Measurements from ENCODE around the gene ACACA. TPM values are rescaled to one million over a fixed set of nuclear protein-coding genes. Genes with fewer than 3 reads are reported as not detected.

Gene ACACA
- total and polyA plus RNA-seq, 9 of the 15 experiments (the other 6 are each of a cell fraction or from before 2014, with no cell fraction given) = 35.9 to 135 (median 88.4) TPM

DNA sequence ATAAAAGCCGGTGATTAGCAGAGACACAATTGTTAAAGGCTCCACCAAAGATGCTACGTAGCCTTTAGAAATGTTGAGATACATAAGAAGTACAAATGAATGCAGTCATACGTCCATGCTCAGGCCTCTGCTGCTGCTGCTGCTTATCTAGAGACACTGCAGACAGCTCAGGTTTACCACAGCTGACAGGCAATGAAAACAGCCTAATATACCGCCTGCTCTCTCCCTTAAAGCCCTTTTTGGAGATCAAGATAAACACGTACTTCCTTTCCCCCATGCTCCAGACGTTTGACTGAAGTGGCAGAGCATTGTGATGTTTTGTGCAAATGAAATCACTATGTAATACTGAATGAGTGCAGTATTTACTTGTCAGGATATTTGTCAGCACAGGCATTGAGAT, 272.6 kb downstream of the ACACA start (continued):
- TF ChIP-seq ZNF764 (CRISPR knock-in tag; IDR thresholded peaks at IDR 0.05; ENCODE audit: low read depth) (no peak), CCAR2 (IDR thresholded peaks at IDR 0.05; ENCODE audit: low read depth, low read length) (no peak), ZBTB7A (IDR thresholded peaks at IDR 0.05; ENCODE audit: borderline replicate concordance, control insufficient read depth, low read depth, low read length) (no peak), ZFP30 (CRISPR knock-in tag; IDR thresholded peaks at IDR 0.05; ENCODE audit: borderline replicate concordance) (no peak), PML (IDR thresholded peaks at IDR 0.05; ENCODE audit: low read length) (0 out of 2 replicates have a peak, but pooled peaks have one; percentile 20), TAL1 (IDR thresholded peaks at IDR 0.05) (no peak; the same call in 1 of the 2 replicates), HEY1 (CRISPR knock-in tag; IDR thresholded peaks at IDR 0.05; ENCODE audit: borderline replicate concordance) (no peak), POLR3G (IDR thresholded peaks at IDR 0.05; ENCODE audit: extremely low read depth, insufficient read length, insufficient replicate concordance) (no peak), ZNF77 (CRISPR knock-in tag; IDR thresholded peaks at IDR 0.05) (no peak), ZNF121 (CRISPR knock-in tag; conservative IDR thresholded peaks at IDR 0.05) (no peak), ZFP1 (CRISPR knock-in tag; IDR thresholded peaks at IDR 0.05) (no peak), ZNF445 (CRISPR knock-in tag; IDR thresholded peaks at IDR 0.05; ENCODE audit: low read depth) (no peak), ADNP (tag; IDR thresholded peaks at IDR 0.05) (no peak), NELFE (IDR thresholded peaks at IDR 0.05; ENCODE audit: insufficient read depth, insufficient read length) (no peak)
- TF ChIP-seq, protein P1, sequence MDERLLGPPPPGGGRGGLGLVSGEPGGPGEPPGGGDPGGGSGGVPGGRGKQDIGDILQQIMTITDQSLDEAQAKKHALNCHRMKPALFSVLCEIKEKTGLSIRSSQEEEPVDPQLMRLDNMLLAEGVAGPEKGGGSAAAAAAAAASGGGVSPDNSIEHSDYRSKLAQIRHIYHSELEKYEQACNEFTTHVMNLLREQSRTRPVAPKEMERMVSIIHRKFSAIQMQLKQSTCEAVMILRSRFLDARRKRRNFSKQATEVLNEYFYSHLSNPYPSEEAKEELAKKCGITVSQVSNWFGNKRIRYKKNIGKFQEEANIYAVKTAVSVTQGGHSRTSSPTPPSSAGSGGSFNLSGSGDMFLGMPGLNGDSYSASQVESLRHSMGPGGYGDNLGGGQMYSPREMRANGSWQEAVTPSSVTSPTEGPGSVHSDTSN (CRISPR knock-in tag; IDR thresholded peaks at IDR 0.05; ENCODE audit: low read depth) = no peak
- TF ChIP-seq, protein P1 (tag; conservative IDR thresholded peaks at IDR 0.05; ENCODE audit: low read depth) = peak; percentile 87
- TF ChIP-seq, protein P2, sequence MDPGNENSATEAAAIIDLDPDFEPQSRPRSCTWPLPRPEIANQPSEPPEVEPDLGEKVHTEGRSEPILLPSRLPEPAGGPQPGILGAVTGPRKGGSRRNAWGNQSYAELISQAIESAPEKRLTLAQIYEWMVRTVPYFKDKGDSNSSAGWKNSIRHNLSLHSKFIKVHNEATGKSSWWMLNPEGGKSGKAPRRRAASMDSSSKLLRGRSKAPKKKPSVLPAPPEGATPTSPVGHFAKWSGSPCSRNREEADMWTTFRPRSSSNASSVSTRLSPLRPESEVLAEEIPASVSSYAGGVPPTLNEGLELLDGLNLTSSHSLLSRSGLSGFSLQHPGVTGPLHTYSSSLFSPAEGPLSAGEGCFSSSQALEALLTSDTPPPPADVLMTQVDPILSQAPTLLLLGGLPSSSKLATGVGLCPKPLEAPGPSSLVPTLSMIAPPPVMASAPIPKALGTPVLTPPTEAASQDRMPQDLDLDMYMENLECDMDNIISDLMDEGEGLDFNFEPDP (CRISPR knock-in tag; IDR thresholded peaks at IDR 0.05) = no peak
- TF ChIP-seq, protein P3, sequence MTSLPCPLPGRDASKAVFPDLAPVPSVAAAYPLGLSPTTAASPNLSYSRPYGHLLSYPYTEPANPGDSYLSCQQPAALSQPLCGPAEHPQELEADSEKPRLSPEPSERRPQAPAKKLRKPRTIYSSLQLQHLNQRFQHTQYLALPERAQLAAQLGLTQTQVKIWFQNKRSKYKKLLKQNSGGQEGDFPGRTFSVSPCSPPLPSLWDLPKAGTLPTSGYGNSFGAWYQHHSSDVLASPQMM (CRISPR knock-in tag; IDR thresholded peaks at IDR 0.05) = no peak
- TF ChIP-seq, protein P4, sequence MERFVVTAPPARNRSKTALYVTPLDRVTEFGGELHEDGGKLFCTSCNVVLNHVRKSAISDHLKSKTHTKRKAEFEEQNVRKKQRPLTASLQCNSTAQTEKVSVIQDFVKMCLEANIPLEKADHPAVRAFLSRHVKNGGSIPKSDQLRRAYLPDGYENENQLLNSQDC (CRISPR knock-in tag; IDR thresholded peaks at IDR 0.05) = no peak
- TF ChIP-seq, protein P5, sequence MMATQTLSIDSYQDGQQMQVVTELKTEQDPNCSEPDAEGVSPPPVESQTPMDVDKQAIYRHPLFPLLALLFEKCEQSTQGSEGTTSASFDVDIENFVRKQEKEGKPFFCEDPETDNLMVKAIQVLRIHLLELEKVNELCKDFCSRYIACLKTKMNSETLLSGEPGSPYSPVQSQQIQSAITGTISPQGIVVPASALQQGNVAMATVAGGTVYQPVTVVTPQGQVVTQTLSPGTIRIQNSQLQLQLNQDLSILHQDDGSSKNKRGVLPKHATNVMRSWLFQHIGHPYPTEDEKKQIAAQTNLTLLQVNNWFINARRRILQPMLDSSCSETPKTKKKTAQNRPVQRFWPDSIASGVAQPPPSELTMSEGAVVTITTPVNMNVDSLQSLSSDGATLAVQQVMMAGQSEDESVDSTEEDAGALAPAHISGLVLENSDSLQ (IDR thresholded peaks at IDR 0.05) = peak; percentile 81
- TF ChIP-seq, protein P6, sequence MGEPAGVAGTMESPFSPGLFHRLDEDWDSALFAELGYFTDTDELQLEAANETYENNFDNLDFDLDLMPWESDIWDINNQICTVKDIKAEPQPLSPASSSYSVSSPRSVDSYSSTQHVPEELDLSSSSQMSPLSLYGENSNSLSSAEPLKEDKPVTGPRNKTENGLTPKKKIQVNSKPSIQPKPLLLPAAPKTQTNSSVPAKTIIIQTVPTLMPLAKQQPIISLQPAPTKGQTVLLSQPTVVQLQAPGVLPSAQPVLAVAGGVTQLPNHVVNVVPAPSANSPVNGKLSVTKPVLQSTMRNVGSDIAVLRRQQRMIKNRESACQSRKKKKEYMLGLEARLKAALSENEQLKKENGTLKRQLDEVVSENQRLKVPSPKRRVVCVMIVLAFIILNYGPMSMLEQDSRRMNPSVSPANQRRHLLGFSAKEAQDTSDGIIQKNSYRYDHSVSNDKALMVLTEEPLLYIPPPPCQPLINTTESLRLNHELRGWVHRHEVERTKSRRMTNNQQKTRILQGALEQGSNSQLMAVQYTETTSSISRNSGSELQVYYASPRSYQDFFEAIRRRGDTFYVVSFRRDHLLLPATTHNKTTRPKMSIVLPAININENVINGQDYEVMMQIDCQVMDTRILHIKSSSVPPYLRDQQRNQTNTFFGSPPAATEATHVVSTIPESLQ (CRISPR knock-in tag; IDR thresholded peaks at IDR 0.05) = no peak

Data from K562 (cell line).